GM21528 (cell line): ENCODE results near the gene UQCRQ.
"Not testable (repeated sequence)": the region's sequence is repeated elsewhere in the genome, so short reads cannot be mapped to it uniquely, and the experiment has no call there.

Experiments used
- ATAC-seq: cut with Tn5 transposase; IDR thresholded peaks from one replicate; pipeline ENCODE4 v1.9.1; 2021; ENCODE audit warnings: mild to moderate bottlenecking, moderate library complexity; ENCODE audit not compliant: unreplicated experiment, low FRiP score

Gene UQCRQ

DNA sequence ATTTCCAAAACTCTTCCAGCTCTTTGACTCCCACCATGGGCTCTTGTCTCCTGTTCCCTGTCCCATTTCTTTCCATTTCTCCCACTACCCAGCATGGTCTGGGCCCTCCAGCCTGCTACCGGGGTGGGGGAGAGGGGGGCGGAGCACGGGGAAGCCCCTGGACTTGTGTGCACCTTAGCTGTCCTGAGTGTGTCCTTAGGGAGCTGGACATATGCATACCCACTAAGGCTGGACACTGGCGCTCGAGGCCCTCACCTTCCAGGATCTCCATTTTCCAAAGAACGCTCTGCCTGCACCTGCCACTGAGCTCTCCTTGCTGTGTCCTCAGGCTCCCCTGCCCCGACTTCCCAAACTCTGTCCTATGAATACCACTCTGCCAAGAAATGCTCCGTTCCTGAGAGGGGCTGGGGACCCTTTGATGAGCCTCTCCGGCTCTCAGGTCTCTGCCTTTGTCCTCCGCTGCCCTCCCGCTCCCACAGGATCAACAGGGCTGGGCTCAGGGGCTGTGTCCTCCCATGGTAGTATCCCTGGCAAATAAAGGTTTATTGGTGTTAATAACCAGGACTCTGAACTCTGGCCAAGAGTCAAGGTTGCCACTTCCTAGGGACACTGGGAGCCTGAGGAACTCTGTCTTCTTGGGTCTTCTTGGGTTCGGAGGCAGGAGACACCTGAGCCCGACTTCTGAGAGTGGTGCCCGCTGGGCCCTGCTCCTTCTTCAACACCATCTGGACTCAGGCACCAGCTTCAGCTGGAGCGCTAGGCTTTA, 35.2 kb upstream of the UQCRQ start:
- no peak for ATAC-seq

DNA sequence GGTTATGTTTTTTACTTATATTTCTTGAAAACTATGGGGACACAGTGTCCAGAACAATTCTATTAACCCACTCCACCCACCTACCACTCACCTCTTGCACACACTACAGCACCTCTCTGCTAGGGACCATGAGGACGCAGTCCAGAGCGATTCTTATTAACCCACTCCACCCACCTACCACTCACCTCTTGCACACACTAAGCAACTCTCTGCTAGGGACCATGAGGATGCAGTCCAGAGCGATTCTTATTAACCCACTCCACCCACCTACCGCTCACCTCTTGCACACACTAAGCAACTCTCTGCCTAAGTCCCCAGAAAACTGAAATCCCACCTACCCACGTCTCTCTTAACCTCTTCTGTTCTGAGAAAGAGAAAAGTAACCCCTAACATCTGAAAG, 33.8 kb upstream of the UQCRQ start:
- no peak for ATAC-seq

DNA sequence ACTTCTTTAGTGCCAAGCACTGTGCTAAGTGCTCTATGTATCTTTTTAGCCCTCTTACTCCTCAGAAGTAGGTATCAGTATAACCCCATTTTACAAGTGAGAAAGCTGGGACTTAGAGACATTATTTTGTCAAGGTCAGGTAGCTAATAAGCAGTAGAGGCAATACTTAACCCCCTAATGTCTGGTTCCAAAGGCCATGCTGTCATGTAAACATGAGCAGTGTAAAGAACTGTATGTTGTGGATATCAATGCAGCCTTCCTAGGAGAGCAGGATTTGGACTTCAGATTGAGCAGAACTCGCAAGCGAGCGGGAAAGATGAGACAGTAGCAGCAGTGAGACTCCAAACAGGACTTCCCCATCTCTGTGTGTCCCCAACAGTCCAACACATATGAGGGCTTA, 32.4 kb upstream of the UQCRQ start:
- no peak for ATAC-seq

DNA sequence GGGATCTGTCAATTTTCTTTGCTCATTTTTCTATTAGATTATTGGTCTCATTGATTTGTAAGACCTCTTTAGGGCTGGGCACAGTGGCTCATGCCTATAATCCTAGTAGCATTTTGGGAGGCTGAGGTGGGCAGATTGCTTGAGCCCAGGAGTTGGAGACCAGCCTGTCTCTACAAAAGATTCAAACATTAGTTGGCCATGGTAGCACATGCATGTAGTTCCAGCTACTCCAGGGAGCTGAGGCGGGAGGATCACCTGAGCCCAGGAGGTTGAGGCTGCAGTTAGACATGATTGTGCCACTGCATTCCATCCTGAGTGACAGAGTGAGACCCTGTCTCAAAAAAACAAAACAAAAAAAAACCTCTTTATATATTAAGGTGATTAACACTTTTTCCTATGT, 29.6 kb upstream of the UQCRQ start:
- ATAC-seq, result no peak

DNA sequence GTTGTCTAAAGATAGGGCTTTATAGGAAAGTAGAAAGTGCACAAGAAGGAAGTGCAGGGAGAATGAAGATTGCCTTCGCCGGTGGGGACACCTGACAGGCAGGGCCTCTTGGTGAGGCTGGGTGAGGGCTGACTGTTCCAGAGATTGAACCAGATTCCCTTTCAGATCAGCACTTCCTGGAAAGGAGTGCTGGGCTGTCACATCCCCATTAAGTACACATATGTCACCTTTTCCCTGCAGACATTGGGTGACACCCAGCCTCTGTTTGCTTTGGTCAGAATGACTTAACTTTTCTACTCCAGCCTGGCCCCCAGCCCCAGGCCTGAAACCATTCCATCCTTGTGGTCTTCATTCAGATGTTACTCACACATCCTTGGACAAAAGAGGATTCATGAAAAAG, 28.6 kb upstream of the UQCRQ start:
- ATAC-seq, result no peak

DNA sequence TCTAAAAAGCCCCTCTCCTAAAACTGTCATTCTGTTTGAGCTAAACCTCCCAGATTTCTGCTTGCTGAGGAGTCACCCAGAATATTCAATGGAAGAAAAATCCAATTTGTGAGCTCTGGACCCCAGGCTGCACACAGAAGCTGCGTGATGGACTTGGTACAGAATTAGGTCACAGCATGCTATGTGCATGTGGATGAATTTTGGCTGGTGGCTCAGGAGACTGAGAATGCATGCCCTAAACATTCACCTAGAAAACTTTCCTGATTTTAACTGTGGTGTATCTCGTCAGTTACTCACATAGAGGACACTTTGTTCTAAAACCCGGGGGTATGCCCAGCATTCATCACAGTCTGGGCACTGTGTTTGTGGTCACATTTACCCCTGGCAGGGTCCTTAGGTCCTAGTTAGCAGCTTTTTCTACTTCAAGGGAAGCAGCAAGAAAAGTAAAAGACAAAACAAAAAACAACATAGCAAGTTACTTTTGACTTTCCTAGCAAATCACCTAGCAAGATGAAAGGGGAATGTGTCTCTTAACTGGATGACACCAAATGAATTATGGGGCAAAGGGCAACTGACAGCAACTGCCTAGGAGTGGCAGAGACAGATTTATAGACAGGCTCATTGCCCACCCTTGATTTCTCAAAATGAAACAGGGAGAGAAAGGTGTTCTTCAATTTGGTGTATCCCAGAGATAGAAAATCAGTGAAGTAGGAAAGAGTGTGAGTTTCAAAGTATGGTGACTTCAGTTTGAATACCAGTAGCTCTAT, 27.7 kb upstream of the UQCRQ start:
- no peak for ATAC-seq

DNA sequence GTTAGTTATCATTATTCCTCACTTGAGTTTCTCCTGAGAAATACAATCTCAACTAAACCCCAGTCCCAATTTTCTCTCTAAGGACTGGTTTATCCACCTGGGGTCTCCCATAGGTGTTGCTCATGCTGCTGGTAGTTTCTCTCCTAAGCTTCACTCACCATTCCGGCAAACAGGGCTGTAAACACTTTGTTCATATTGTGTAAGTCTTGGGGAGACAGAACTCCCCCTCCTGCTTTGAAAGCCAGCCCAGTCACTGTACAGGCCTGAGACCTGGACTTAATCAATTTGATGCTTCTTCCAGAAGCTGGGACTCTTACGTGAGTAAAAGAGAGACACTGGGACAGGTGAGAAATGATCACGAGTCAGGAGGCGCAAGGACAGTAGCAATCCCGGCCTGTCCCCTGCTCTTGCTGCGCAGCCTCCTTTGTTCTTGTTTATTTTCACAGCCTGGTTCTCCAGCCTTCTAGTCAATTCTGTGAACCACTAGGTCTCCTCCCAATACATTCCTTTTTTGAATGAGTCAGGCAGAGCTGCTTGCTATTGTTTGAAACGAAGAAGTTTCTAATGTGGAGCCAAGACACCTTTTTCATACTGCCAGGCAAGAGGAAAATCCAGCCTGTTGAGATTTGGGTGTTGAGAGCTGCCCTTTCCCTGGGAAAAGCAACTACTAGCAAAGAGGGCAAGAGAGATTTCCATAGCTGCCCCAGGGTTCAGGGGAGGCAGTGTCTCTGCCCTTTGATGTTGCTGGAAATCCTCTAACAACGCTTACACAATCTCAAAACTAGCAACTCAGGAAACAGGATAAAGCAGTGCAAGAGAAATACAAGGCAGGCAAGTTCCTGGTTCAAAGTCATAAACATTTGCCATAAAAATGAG, 26.8 kb upstream of the UQCRQ start:
- ATAC-seq, result no peak

DNA sequence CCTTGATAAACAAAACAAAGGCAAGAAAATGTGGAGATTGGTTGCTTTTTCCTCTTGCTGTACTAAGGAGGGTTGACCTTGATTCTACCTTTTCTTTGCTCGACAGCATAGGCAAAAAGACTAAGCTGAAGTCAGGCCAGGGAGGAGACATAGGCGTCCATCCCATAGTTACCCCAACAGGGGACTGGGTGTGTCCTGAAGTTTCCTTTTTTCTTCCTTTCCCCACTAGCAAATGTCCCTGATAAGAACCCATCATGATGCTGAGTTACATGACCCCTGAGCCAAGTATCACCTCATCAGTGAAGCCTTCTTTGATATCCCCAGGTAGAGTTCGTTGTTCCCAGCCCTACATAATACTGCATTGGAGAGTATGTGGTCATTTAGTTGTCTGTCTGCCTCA, 26.1 kb upstream of the UQCRQ start:
- ATAC-seq, result no peak

DNA sequence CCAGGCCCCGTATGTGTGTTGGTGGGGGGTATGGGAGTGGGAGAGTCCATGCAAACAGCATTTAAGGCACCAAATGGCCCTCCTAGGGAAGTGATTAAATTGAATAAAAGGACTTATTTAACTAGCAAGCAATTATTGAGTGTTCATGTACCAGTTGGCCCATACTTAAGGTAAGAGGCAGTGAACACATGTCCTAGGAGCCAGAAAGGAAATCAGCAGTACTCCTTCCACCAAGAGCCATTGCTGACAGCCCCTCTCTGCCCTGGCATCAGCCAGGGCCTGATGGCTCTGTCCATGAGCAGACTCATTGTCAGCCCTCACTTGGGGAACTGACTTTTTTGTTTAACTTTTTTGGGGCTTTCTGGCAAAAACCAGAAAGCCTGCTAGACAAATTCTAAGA, 25.5 kb upstream of the UQCRQ start:
- ATAC-seq, result no peak

DNA sequence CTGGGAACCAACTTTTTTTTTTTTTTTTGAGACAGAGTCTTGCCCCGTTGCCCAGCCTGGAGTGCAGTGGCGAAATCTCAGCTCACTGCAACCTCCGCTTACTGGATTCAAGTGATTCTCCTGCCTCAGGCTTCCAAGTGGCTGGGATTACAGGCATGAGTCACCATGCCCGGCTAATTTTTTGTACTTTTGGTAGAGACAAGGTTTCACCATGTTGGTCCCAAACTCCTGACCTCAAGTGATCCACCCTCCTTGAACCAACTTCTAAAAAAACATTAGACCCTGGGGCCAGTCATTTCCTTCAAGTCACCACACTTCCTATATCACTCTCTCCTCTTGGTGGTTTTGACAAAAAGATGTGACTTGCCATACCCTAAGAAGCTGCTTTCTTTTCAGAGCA, 25.1 kb upstream of the UQCRQ start:
- no peak for ATAC-seq

DNA sequence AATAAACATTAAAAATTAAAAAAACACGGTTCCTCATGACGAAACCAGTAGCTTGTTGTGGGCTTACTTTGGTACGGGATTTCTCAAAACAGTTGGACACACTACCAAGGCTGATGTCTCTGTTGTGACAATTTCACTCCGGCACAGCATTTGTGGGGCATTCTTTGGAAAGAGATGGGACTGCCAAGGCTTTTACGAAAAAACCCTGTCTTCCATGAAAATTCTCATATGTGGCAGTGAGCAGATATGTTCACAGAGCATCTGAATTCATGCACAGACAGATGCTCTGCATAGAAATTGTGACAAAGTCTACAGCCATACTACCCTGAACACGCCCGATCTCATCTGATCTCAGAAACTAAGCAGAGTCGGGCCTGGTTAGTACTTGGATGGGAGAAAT, 18.2 kb upstream of the UQCRQ start:
- ATAC-seq, result no peak

DNA sequence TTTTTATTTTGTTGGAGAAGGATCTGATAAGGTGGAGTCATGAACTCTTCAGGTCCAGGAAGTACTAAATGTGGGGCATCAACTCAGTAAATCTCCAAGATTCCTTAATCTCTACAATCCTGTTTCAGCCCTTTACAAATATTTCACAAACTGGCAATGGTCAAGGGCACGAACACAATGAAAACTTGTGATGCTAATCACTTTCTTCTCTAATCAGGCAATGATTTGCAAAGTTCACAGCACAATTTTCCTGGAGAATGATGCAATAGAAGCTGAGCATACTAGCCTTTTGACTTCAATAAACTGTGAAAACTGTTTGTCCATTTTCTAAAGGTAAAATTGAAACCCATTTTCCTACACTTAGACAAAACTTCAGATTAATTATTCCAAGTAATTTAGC, 17.1 kb upstream of the UQCRQ start:
- ATAC-seq, result no peak

DNA sequence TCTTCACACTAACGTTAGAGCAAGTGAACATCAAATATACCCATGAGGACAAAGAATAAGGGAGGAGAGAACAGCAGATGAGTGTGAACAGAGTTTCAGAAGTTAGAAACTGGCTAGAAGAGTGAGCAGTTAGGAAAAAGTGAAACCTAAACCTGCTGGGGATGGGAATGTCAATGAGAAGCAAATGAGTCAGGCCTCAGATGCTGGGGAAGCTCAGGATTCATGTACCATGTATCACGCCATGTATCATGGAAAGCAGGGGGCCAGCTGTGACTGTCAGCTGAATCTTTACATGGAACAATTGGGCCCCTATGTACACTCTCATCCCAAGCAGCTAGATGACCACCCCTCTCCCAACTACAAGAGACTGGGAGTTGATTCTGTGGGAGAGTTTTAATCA, 16.4 kb upstream of the UQCRQ start:
- no peak for ATAC-seq

DNA sequence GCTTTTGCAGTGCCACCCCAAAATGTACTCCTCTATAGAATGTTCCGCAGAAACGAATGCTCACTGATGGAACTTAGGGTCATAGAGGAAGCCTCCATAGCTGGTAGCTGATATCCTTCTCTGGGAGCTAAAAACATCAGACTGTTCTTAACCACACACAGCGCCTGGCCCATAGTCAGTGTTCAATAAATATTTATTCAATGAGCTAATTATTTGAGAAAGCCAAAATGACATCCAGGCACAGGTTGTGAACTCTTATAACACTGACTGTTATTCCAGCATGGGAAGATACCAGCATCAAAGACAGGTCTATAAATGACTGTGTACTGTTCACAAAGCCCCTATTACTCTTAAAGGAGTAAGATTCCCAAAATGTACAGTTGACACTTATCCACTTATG, 13.1 kb upstream of the UQCRQ start:
- no peak for ATAC-seq

DNA sequence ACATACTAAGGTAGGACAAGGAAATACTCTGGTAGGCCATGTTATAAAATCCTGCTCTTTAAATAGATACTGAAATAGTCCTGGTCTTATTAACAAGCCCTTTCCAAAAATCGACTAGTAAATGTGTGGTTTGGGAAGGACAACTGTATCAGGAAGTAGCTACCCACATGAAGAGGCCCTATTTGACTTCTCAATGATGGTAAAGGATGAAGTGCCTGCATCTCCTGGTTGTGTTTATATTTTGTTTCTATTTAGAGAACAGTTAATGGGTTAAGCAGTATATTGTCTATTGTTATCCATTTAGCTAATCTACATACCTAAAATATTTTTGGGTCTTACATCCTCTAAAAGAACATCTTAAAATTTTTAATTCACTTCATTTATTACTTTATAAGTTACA, 12.7 kb upstream of the UQCRQ start:
- no peak for ATAC-seq

DNA sequence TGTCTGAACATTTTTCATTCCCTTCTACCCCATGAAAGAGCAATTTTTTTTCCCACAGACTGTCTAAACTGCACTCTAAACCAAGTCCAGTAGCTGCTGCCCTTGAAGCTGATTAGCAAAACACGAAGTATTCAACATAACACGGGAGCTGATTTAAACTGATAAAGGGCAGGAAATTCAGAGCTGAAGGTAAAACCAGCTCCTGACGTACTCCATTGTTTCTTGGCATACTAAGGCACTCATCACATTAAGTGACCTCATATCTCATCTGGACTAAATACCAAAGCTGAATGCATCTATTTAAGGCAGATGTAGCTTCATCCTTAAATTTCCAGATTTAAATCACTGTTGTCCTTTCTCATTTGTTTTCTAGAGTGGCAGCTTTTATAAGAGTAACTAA, 12.1 kb upstream of the UQCRQ start:
- ATAC-seq, result no peak

DNA sequence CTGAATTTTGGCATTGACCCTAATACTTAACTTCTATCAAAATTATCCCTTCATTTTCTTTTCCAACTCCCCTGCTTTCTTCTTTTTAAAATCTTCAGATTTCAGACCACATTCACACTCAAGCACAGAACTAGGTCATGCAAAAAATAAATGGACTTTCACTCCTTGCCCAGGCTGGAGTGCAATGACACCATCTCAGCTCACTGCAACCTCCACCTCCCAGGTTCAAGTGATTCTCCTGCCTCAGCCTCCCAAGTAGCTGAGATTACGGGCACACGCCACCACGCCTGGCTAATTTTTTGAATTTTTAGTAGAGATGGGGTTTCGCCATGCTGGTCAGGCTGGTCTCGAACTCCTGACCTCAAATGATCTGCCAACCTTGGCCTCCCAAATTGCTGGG, 11.4 kb upstream of the UQCRQ start:
- not testable (repeated sequence) for ATAC-seq

DNA sequence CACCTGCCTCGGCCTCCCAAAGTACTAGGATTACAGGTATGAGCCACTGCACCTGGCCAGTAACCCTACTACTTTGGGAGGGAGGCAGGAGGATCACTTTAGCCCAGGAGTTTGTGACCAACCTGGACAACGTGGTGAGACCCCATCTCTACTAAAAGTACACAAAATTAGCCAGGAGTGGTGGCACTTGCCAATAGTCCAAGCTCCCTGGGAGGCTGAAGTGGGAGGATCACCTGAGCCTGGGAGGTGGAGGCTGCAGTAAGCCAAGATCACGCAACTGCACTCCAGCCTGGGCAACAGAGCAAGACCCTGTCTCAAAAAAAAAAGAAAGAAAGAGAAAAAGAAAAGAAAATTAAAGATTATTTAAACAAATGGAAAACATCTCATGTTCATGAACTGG, 10.4 kb upstream of the UQCRQ start:
- no peak for ATAC-seq

DNA sequence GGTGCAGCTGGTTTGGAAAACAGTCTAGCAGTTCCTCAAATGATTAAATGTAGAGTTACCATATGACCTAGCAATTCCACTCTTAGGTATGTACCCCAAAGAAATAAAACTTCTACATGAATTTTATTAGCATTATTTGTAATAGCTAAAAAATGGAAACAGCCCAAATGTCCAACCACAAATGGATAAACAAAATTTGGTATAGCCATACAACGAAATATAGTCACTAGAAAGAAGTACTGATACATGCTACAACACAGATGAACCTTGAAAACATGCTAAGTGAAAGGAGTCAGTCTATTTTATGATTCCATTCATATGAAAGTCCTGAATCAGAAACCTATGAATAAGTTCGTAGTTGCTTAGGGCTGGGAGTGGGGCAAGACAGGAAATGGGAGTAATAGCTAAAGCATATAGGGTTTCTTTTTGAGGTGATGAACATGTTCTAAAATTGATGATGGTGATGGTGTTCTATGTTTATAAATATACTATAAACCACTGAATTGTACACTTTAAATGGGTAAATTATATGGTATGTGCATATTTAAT, 6.5 kb upstream of the UQCRQ start:
- no peak for ATAC-seq

DNA sequence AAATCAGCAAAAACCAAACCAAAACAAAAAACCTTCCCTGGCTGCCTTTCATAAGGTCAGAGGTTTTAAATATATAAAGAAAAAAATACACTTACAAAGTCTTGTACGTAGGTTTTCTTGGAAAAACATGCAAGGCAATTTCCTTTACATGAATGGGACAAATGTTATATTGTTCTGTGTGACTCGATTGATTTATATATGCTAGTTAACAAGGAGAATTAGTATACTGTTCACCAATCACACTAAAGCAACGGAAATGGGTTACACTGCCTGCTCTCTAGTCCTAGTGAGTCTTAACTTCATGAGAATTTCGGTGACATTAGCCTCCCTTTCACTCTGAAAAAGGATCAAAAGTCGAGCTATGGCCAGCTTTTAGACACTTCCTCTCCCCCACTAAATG, 5.7 kb upstream of the UQCRQ start:
- ATAC-seq, result no peak
